Transverse colon (tissue), 4 donors: ENCODE data around the gene ERG. TPM values are rescaled to one million over a fixed set of nuclear protein-coding genes. Genes with fewer than 3 reads are reported as not detected.

Source experiments
- DNase-seq: peaks from one replicate; pipeline ENCODE4 v3.0.0-alpha.2; 2019
- H3K27ac ChIP-seq, 4 donors: fragments of 200-600 bp; sonication (generic); 2 replicates each; pipeline ENCODE4 v1.5.1; 2016 to 2018; ENCODE audit warnings: inconsistent platforms in 4 of 4
- H3K27me3 ChIP-seq: fragments of 200-600 bp; sonication (generic); 2 replicates; pipeline ENCODE4 v1.5.1; 2017; ENCODE audit warnings: inconsistent platforms
- H3K36me3 ChIP-seq, 4 donors: fragments of 200-600 bp; sonication (generic); 2 replicates each; pipeline ENCODE4 v1.5.1; 2017 to 2019; ENCODE audit warnings: inconsistent platforms in 4 of 4
- H3K4me1 ChIP-seq, 4 donors: fragments of 200-600 bp; sonication (generic); 2 replicates each; pipeline ENCODE4 v1.5.1; 2017 to 2020; ENCODE audit warnings: inconsistent platforms in 4 of 4
- H3K4me3 ChIP-seq, 4 donors: fragments of 200-600 bp; sonication (generic); 1 replicate in 1 of 4; 2 replicates in 3 of 4; pipeline versions ENCODE4 v1.5.1 to v1.6.1; 2017 to 2019; ENCODE audit warnings: inconsistent platforms in 4 of 4
- H3K9me3 ChIP-seq, 2 donors: fragments of 200-600 bp; sonication (generic); 2 replicates each; pipeline ENCODE4 v1.5.1; 2017 to 2019; ENCODE audit warnings: inconsistent platforms in 2 of 2
- CTCF ChIP-seq, 5 experiments: fragments of 200-600 bp in 3 of 5; fragments of 450-650 bp in 2 of 5; sonication (generic) in 3 of 5; IDR thresholded peaks; 1 replicate in 2 of 5; 2 replicates in 3 of 5; pipeline ENCODE4 v1.5.1; 2016 to 2017; ENCODE audit warnings: antibody characterized with exemption in 5 of 5, inconsistent platforms in 3 of 5, mild to moderate bottlenecking in 2 of 5, moderate library complexity in 1 of 5
- EP300 ChIP-seq: sonication (generic); formaldehyde crosslinking; IDR thresholded peaks from one replicate; pipeline ENCODE4 v1.6.1; 2017; ENCODE audit warnings: antibody characterized with exemption, low read depth
- POLR2A ChIP-seq: fragments of 450-650 bp; IDR thresholded peaks from one replicate; pipeline ENCODE4 v1.6.1; 2016; ENCODE audit warnings: antibody characterized with exemption, mild to moderate bottlenecking, moderate library complexity
- POLR2AphosphoS5 ChIP-seq, 3 donors: sonication (generic); formaldehyde crosslinking; IDR thresholded peaks; one replicate each; pipeline ENCODE4 v1.6.1; 2016; ENCODE audit warnings: antibody characterized with exemption in 3 of 3
- WGBS, 2 donors: methylation state at CpG; one replicate each; pipeline ENCODE4 v1.1.5; 2018; ENCODE audit warnings: low coverage in 1 of 2; 5-methylcytosine and 5-hydroxymethylcytosine counted together
- in situ Hi-C, 4 donors: fragments of 200-750 bp; cut with MboI; loops; one replicate each; pipeline versions ENCODE4 v1.15.0 to v1.15.1; 2017; ENCODE audit warnings: low sequenced_read_pairs in 3 of 4, low pct_ligation_motif_present in 1 of 4, low pct_unique_long_range_greater_than_20kb in 1 of 4
- intact Hi-C: fragments of 100-400 bp; cut with DNase I; formaldehyde crosslinking; loops from one replicate; pipeline ENCODE4 v1.15.1; 2023; ENCODE audit warnings: low total_unique reads
- total RNA-seq, 4 donors: library from RNA; depleted of rRNA; stranded (reverse); fragments of >200 nt; gene quantifications; one replicate each; pipeline ENCODE4 v1.1.0, GENCODE V29; 2016

Gene ERG
- total RNA-seq, 4 donors from 2014 or later: 1.5 to 8.6 (median 3.7) TPM

GRCh38 chr21:38527737-38528136 lies 29.5 kb upstream of the ERG start:
- Histone ChIP-seq H3K36me3 (no peaks in the 10 kb centered on the region), H3K4me3 (no peak overlapping the region), H3K27ac (peak overlapping the region; percentile 63 to 79 (median 70)), H3K4me1 (peaks cover 0 to 10% (median 6%) of the 10 kb centered on the region in 4 donors), H3K27me3 (no peaks in the 10 kb centered on the region), H3K9me3 (no peaks in the 10 kb centered on the region)
- TF ChIP-seq POLR2A (no peak), POLR2AphosphoS5 (IDR thresholded peaks at IDR 0.05) (peak in 2 of 3 donors; percentile 27 to 47)
- intact Hi-C loops: no loop called here
- DNase-seq: peak; percentile 81
- in situ Hi-C loops: no loop called here
- 71% methylated on average over 8 of the region's 8 CpGs; no CpG with 5 or more reads in 1 of the 2 donors for WGBS, 2 donors

- no peak overlapping the region for H3K4me3 ChIP-seq
- H3K27ac ChIP-seq: no peak overlapping the region
- no peak for TF ChIP-seq POLR2A
- TF ChIP-seq CTCF (IDR thresholded peaks at IDR 0.05): no peak
- no peak for TF ChIP-seq EP300
- TF ChIP-seq POLR2AphosphoS5 (IDR thresholded peaks at IDR 0.05): no peak
- intact Hi-C loops: no loop called here
- H3K9me3 ChIP-seq: no peaks in the 10 kb centered on the region
- no peak for DNase-seq
- WGBS, 2 donors: 89 to 100% methylated on average over 2 to 9 of the region's 9 CpGs
- peaks cover 0 to 10% (median 6%) of the 10 kb centered on the region in 4 donors for H3K4me1 ChIP-seq
- no peaks in the 10 kb centered on the region for H3K36me3 ChIP-seq
- in situ Hi-C loops: no loop called here
- H3K27me3 ChIP-seq: no peaks in the 10 kb centered on the region
These were observed 27.2 kb upstream of the ERG start for GRCh38 chr21:38525454-38525853.

GRCh38 chr21:38524168-38525153 lies 26.2 kb upstream of the ERG start:
- no peak overlapping the region for H3K27ac ChIP-seq
- no peak for DNase-seq
- intact Hi-C loops: no loop called here
- H3K4me1 ChIP-seq: peaks cover 0 to 10% (median 6%) of the 10 kb centered on the region in 4 donors
- H3K36me3 ChIP-seq: no peaks in the 10 kb centered on the region
- no peaks in the 10 kb centered on the region for H3K9me3 ChIP-seq
- H3K27me3 ChIP-seq: no peaks in the 10 kb centered on the region
- 63 to 73% methylated on average over 4 of the region's 4 CpGs for WGBS, 2 donors
- no peak overlapping the region for H3K4me3 ChIP-seq
- in situ Hi-C loops: loop anchor here in 1 of 4 donors (25.0 kb wide), 2 partner anchors 188 to 613 kb away; no protein-coding TSS in a partner anchor
- TF ChIP-seq CTCF (IDR thresholded peaks at IDR 0.05) (no peak), EP300 (no peak), POLR2AphosphoS5 (IDR thresholded peaks at IDR 0.05) (no peak), POLR2A (no peak)

GRCh38 chr21:38520511-38520910 lies 22.2 kb upstream of the ERG start:
- no peak overlapping the region for H3K27ac ChIP-seq
- no peaks in the 10 kb centered on the region for H3K9me3 ChIP-seq
- no peaks in the 10 kb centered on the region for H3K27me3 ChIP-seq
- no peak for DNase-seq
- intact Hi-C loops: no loop called here
- WGBS, 2 donors: 81 to 82% methylated on average over 7 to 9 of the region's 9 CpGs
- no peak overlapping the region for H3K4me3 ChIP-seq
- H3K4me1 ChIP-seq: no peaks in the 10 kb centered on the region
- in situ Hi-C loops: loop anchor here in 1 of 4 donors (25.0 kb wide), 2 partner anchors 192 to 617 kb away; no protein-coding TSS in a partner anchor
- no peaks in the 10 kb centered on the region for H3K36me3 ChIP-seq
- no peak for TF ChIP-seq POLR2AphosphoS5 (IDR thresholded peaks at IDR 0.05)
- no peak for TF ChIP-seq EP300
- no peak for TF ChIP-seq POLR2A
- no peak for TF ChIP-seq CTCF (IDR thresholded peaks at IDR 0.05)
